ENCODE data around the gene TEX38. TPM values are rescaled to one million over a fixed set of nuclear protein-coding genes. Genes with fewer than 3 reads are reported as not detected.

TEX38 gene
- total RNA-seq, 1 experiment from 2014 or later, result 0.47 TPM

DNA sequence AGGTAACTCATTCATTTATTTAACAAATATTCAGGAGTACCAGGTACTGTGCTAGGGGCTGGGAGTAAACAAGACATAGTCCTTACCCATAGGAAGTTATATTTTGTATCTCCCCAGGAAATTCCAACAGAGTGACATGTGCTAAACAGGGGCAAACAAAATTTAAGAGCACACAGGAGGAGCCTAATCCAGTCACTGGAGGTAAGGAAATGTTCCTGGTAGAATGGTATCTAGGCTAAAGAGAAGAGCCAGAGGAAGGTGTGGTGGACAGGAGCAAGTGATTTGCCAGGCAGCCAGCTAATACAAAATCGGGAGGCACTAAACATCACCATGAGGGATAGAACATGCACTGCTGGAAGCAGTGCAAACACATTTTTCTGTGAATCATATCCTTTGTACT, 10.4 kb downstream of the TEX38 start:
- H4K20me1 ChIP-seq (ENCODE audit: insufficient read depth), result no peaks in the 10 kb centered on the region
- ChIA-PET CTCF (no interaction called here), RAD21 (ENCODE audit: low non-redundant PET in 1 of 2, low total read pairs in 2 of 2, uncharacterized antibody in 2 of 2, unreplicated experiment in 2 of 2) (no interaction called here), POLR2A (no interaction called here)
- BruUV-seq (replicated peaks), result no TSS peak
- H3K4me1 ChIP-seq (ENCODE audit: control insufficient read depth in 1 of 2, insufficient read depth in 2 of 2, low read length in 2 of 2), result no peaks in the 10 kb centered on the region; a peak in 1 of 4 replicates
- no peaks in the 10 kb centered on the region for H3K79me2 ChIP-seq (ENCODE audit: insufficient read depth, low read length)
- TF ChIP-seq SIN3A (IDR thresholded peaks at IDR 0.05; ENCODE audit: low read depth) (no peak), POLR2A (IDR thresholded peaks at IDR 0.05; ENCODE audit: borderline replicate concordance, extremely low read depth, insufficient read depth, insufficient read length) (no peak), ZNF274 (IDR thresholded peaks at IDR 0.05; ENCODE audit: low read depth, low read length) (no peak), EGR1 (IDR thresholded peaks at IDR 0.05; ENCODE audit: low read depth) (no peak), EZH2phosphoT487 (IDR thresholded peaks at IDR 0.05; ENCODE audit: borderline replicate concordance) (no peak), SP1 (IDR thresholded peaks at IDR 0.05; ENCODE audit: low read depth) (no peak), YY1 (IDR thresholded peaks at IDR 0.05; ENCODE audit: extremely low read depth, insufficient replicate concordance, low read depth, low read length) (no peak), CBX3 (IDR thresholded peaks at IDR 0.05; ENCODE audit: low read depth) (no peak), TCF7L2 (IDR thresholded peaks at IDR 0.05; ENCODE audit: borderline replicate concordance, extremely low read depth, insufficient read depth, insufficient read length) (no peak), RAD21 (IDR thresholded peaks at IDR 0.05; ENCODE audit: low read depth) (no peak), JUND (IDR thresholded peaks at IDR 0.05) (no peak)
- TF ChIP-seq, protein P1, sequence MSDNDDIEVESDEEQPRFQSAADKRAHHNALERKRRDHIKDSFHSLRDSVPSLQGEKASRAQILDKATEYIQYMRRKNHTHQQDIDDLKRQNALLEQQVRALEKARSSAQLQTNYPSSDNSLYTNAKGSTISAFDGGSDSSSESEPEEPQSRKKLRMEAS (IDR thresholded peaks at IDR 0.05), result no peak
- TF ChIP-seq, protein P2, sequence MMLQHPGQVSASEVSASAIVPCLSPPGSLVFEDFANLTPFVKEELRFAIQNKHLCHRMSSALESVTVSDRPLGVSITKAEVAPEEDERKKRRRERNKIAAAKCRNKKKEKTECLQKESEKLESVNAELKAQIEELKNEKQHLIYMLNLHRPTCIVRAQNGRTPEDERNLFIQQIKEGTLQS (IDR thresholded peaks at IDR 0.05), result no peak
- no peaks in the 10 kb centered on the region for H3K9me3 ChIP-seq (ENCODE audit: control insufficient read depth in 1 of 2, insufficient read depth in 1 of 2, low read depth in 1 of 2, low read length in 2 of 2)
- H3K27me3 ChIP-seq (ENCODE audit: insufficient read depth, low read length), result no peaks in the 10 kb centered on the region
- H3K9me2 ChIP-seq (ENCODE audit: insufficient read depth), result no peaks in the 10 kb centered on the region
- H3K27ac ChIP-seq (ENCODE audit: low read depth, low read length), result no peak overlapping the region
- DNase-seq (ENCODE audit: low read depth, low spot score), result no peak
- no peak overlapping the region for H3K9ac ChIP-seq (ENCODE audit: low read length)
- intact Hi-C loops (cut with micrococcal nuclease), result no loop called here
- no peak for ATAC-seq
- no peak overlapping the region for H2AFZ ChIP-seq (ENCODE audit: low read depth, low read length, poor library complexity, severe bottlenecking)
- no peak overlapping the region for H3K4me3 ChIP-seq (replicated peaks in 1 of 2; ENCODE audit: low read depth in 1 of 2, low read length in 2 of 2)
- peaks cover 34 to 47% of the 10 kb centered on the region in 2 experiments; a peak in 3 of 4 replicates for H3K36me3 ChIP-seq (ENCODE audit: control insufficient read depth in 1 of 2, insufficient read depth in 2 of 2, low read length in 2 of 2)
- H3K4me2 ChIP-seq (ENCODE audit: low read length), result no peak overlapping the region
